Stimulated activated CD4-positive, alpha-beta T cell treated with anti-CD3 and anti-CD28 coated beads, Interleukin-15, amount 100 ng/mL, for 48 hours (primary cell): Measurements from ENCODE around the gene TSPEAR.

ENCODE experiments used
- DNase-seq, 2 donors: peaks; one replicate each; pipeline ENCODE4 v3.0.0-alpha.2; 2020; ENCODE audit warnings: low read depth in 2 of 2

Gene TSPEAR

GRCh38 chr21:44720170-44720569, 8.8 kb upstream of the TSPEAR start:
- no peak for DNase-seq

DNA sequence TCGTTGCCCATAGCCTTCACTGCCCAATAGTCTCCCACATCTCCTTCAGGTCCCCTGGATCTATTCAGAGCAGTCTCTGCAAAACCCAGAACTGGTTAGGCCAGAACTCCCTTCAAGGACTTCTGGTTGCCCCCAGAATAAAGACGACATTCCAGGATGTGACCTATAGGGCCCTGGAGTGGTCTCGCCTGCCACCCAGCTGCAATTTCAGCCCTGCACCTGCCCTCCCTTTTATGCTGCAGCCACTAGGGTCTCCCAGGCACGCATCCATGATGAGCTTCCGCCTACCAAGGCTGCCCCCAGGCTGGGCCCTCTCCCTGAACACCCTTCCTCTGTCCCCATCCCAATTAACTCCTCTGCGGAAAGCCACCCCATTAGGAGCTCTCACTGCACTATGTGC, 7.2 kb upstream of the TSPEAR start:
- DNase-seq, result no peak

GRCh38 chr21:44718093-44718492, 6.7 kb upstream of the TSPEAR start:
- no peak for DNase-seq

DNA sequence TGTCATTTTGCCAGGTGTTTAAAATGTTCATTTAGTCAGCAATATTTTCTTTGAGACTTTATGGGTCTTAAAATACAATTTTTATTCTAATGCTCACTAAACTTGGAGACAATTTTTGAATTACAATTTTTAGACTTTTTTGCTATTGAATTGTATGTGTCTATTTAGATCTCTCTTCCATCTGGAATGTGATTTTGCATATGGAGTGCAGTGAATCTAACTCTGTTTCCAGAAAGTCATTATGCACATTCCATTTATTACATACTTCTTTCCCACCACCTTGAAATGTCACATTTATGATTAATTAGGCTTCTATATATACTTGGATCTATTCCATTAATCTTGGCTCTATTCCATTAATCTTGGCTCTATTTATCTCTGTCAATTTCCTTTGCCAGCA, 5.6 kb upstream of the TSPEAR start:
- DNase-seq, result no peak

- DNase-seq, result no peak
These were observed 3.5 kb upstream of the TSPEAR start for GRCh38 chr21:44714905-44715304.

GRCh38 chr21:44713846-44714245, 2.5 kb upstream of the TSPEAR start:
- DNase-seq, result no peak

- no peak for DNase-seq
These were observed 1.8 kb upstream of the TSPEAR start for GRCh38 chr21:44713130-44713529.

GRCh38 chr21:44712203-44713028, 1.0 kb upstream of the TSPEAR start:
- DNase-seq, result no peak

DNA sequence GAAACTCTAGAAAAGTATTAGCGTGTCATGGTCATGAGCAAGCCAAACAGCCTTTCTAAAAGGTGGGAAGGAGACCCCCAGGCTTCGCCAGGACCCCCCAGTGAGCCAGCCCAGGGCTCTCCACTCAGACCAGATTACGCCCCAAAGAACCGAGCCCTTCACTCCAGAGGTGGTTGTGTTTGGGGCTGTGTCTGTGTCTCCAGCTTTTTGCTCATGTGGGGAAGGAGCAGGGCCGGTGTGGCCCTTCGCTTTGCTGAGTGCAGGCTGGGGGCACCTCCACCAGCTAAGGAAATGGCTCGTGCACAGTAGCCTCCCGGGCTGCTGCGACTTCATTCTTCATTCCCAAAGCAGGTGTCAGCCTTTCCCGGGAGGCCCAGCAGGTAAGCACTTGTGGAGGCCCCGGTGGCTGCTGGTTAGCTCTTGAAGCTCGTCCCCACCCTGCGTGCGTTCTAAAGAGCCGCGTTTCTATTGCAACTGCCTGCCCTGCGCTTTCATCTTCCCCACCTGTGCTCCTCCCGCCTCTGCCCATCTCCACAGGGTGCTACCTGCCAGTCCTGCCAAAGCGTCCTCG, 531 bp downstream of the TSPEAR start:
- DNase-seq, result no peak

DNA sequence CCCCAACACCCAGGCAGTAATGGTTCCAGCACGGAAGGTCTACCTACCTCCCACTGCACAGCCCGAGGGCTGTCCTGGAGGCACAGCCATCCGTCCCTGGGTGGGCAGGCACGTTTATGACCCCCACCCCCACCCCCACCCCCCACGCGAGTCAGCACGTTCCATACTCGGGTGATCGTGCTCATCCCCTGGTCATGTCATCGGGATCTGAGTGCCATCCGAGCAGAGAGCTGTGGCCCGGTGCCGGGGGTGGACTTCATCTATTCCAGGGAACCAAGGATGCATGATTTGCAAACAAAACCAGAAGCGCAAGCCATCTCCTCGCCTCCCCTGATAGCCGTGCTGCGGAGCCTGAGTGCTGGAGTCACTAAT, 1.1 kb downstream of the TSPEAR start:
- no peak for DNase-seq

GRCh38 chr21:44709426-44710293, 1.7 kb downstream of the TSPEAR start:
- DNase-seq, result no peak

- no peak for DNase-seq
These were observed 2.4 kb downstream of the TSPEAR start for GRCh38 chr21:44708866-44709425.

- DNase-seq, result no peak
These were observed 3.0 kb downstream of the TSPEAR start for GRCh38 chr21:44708213-44708865.

DNA sequence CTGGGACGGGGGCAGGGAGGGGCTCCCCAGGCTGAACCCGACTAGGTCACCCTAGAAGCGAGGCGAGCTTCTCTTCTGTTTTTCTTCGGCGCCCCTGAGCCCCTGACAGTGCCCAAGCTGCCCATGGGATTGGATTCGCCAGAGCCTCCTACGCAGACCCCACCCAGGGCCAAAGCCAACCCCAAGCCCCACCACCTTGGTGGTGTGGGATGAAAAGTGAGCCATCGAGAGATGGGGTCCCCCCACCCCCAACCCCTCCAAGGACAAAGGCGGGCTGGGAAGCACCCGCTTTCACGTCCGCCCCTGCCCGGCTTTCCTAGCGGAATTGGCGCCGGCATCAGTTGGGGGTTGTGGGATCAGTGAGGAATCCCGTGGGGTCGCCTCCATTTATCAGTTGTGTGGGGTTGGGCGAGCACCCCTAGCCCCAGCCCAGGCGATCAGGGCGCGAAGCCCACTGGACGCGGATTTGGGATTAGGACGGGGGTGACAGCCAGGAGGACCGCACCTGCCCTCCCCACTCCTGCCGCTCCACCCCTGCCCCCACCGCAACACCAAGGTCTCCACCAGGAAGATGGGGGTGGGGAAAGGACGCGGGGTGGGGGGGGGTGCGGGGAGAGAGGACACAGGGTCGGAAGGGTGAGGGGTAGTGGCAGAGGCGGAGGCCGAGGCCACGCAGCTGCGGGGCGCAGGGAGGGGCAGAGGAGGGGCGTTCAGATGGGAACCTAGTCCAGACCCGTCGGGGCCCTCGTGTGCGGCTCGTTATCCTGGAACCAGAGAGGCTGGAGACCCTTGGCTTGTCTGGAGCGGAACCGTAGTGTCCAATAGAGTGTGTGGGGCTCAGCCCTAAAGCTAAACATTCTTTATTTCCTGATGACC, 4.4 kb downstream of the TSPEAR start:
- no peak for DNase-seq

DNA sequence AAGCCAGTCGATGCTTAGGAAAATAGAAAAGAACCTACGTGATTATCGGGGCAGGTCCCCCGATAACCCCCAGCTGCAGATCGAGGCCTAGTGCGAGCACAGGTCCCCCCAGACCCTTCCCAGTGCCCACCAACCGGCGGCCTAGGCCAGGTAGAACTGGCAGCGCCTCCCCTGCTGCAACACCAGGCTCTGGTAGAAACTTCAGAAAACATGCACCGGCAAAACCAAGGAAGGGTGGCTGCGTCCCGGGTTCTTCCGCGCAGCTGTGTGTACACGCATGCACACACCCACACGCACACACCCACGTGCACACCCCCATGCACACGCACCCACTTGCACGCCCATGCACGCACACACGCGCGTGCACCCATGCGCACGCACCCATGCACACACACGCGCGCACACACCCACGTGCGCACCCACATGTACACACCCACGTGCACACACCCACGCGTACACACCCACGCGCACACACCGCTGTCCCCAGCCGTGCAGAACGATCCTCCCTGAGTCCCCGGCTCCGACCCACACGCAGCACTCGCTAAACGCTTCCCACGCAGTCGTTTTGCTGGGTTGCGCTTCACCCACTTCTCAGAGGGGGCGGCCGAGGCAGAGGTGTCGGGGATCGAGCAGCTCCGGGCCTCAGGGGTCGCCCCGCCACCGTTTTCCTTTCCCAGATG, 5.2 kb downstream of the TSPEAR start:
- no peak for DNase-seq

- no peak for DNase-seq
These were observed 6.8 kb downstream of the TSPEAR start for GRCh38 chr21:44704636-44705001.

DNA sequence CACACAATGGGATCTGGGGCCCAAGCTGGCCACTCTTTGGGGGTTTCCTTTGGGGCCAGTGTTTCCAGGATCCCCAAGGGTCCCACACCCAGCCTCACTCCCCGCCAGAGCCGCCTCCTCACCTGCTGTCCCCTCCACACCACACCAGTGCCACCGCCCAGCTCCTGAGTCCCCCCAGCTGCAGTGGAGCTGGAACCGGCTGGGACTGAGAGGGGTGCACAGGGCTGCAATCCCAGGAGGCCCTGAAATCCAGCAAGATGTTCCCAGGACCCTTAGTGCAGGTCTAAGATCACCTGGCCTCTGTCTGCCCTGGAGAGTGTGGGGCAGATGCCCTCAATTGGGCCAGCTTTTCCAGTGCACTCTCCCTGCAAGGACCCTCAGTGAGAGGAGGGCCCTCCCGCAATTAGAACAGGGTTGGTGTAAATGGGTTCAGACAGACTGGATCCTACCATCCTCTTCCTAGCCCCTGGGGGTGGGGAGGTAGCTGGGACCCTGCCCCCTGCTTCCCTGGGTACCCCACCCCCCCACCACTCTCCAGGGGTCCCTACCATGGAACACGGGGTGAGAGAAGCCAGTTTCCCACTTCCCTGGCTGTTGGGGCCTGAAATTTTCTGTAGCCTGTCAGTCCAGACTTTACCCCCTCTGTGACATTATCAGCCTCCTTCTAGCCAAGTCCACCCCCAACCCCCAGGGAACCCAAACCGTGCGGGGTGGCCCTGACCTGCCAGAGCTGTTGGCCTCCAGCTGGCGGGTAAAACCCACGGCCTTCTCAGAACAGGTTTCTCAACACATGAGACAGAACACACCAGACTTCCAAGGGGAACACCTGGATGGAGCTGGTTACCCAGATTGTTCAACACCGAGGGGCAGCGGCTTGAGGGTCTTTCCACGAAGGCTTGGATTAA, 7.4 kb downstream of the TSPEAR start:
- DNase-seq, result no peak

DNA sequence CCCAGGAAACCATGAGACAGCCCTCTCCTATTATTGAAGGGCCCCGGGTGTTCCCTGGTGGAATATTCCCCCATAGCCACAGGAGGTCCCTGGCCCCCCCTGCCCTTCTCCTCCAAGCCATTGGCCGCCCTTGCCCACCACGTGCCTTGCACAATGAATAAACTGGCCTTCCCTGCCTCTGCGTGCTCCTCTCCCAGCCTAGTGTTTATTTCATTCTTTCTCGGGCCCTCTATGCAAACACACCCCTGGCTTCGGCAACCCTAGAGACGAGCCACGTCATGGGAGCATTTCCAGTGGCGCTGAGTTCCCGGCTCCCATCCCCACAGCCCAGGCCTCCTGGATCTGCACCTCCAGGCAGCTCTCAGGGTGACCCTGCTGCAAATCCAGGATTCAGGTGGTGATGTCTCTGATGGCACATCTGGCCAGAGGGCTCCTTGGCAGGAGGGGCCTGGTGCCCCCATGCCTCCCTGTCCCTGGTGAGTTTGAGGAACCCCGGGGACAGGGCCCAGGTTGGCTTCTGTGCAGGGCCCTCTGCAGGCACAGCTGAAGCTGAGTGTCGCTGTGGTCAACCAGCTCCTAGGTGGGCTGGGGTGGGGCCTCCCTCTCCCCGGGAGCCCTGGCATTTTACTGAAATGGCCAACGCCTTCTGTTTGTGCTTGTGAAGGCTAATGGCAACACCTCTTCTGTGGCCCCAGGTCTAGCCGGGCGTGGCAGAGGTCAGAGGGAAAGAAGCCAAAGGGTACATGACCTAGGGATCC, 8.2 kb downstream of the TSPEAR start:
- no peak for DNase-seq
